Measurements from ENCODE around the gene DKK3.

DKK3 gene

GRCh38 chr11:11923828-11924227 lies 84.6 kb downstream of the DKK3 start:
- TF ChIP-seq EZH2 (IDR thresholded peaks at IDR 0.05; ENCODE audit: borderline replicate concordance, low read depth, low read length, severe bottlenecking) (no peak), CTCF (IDR thresholded peaks at IDR 0.05; ENCODE audit: borderline replicate concordance, extremely low read depth, low read length, poor library complexity, severe bottlenecking) (no peak)
- H3K4me1 ChIP-seq (ENCODE audit: insufficient read depth, low read length): no peaks in the 10 kb centered on the region
- no peak for DNase-seq
- no peak overlapping the region for H3K4me2 ChIP-seq (ENCODE audit: insufficient read depth, low read length)
- H3K79me2 ChIP-seq (ENCODE audit: insufficient read depth, low read length): no peaks in the 10 kb centered on the region
- H3K27ac ChIP-seq (ENCODE audit: low read length): no peak overlapping the region
- no peak overlapping the region for H2AFZ ChIP-seq (ENCODE audit: low read depth, low read length)
- no peak for ATAC-seq (ENCODE audit: insufficient read depth, low read depth)
- H4K20me1 ChIP-seq (ENCODE audit: insufficient read depth, low read length): no peaks in the 10 kb centered on the region
- peaks cover 25% of the 10 kb centered on the region; the same call in 1 of the 2 replicates for H3K36me3 ChIP-seq (ENCODE audit: insufficient read depth, low read length)
- H3K9me3 ChIP-seq (ENCODE audit: insufficient read depth, low read length, severe bottlenecking): no peaks in the 10 kb centered on the region
- no peaks in the 10 kb centered on the region for H3K27me3 ChIP-seq (ENCODE audit: insufficient read depth, low read length, poor library complexity)
- H3K4me3 ChIP-seq (ENCODE audit: low read depth in 1 of 2, low read length in 2 of 2): no peak overlapping the region
- no peak overlapping the region for H3K9ac ChIP-seq (ENCODE audit: low read depth, low read length)

GRCh38 chr11:11916981-11917399 lies 91.4 kb downstream of the DKK3 start:
- Histone ChIP-seq H3K27ac (ENCODE audit: low read length) (no peak overlapping the region), H3K36me3 (ENCODE audit: insufficient read depth, low read length) (peaks cover 18% of the 10 kb centered on the region; the same call in 1 of the 2 replicates), H3K79me2 (ENCODE audit: insufficient read depth, low read length) (no peaks in the 10 kb centered on the region), H3K4me2 (ENCODE audit: insufficient read depth, low read length) (no peak overlapping the region), H2AFZ (ENCODE audit: low read depth, low read length) (no peak overlapping the region), H3K9ac (ENCODE audit: low read depth, low read length) (no peak overlapping the region), H3K4me1 (ENCODE audit: insufficient read depth, low read length) (no peaks in the 10 kb centered on the region), H3K27me3 (ENCODE audit: insufficient read depth, low read length, poor library complexity) (no peaks in the 10 kb centered on the region), H3K4me3 (ENCODE audit: low read depth in 1 of 2, low read length in 2 of 2) (no peak overlapping the region), H4K20me1 (ENCODE audit: insufficient read depth, low read length) (no peaks in the 10 kb centered on the region), H3K9me3 (ENCODE audit: insufficient read depth, low read length, severe bottlenecking) (no peaks in the 10 kb centered on the region)
- ATAC-seq (ENCODE audit: insufficient read depth, low read depth) (no peak), DNase-seq (no peak)
- no peak for TF ChIP-seq CTCF (IDR thresholded peaks at IDR 0.05; ENCODE audit: borderline replicate concordance, extremely low read depth, low read length, poor library complexity, severe bottlenecking)
- TF ChIP-seq EZH2 (IDR thresholded peaks at IDR 0.05; ENCODE audit: borderline replicate concordance, low read depth, low read length, severe bottlenecking): no peak

- Histone ChIP-seq H4K20me1 (ENCODE audit: insufficient read depth, low read length) (no peaks in the 10 kb centered on the region), H3K9ac (ENCODE audit: low read depth, low read length) (no peak overlapping the region), H3K4me3 (ENCODE audit: low read depth in 1 of 2, low read length in 2 of 2) (no peak overlapping the region), H2AFZ (ENCODE audit: low read depth, low read length) (no peak overlapping the region), H3K27me3 (ENCODE audit: insufficient read depth, low read length, poor library complexity) (no peaks in the 10 kb centered on the region), H3K9me3 (ENCODE audit: insufficient read depth, low read length, severe bottlenecking) (no peaks in the 10 kb centered on the region), H3K4me2 (ENCODE audit: insufficient read depth, low read length) (no peak overlapping the region), H3K79me2 (ENCODE audit: insufficient read depth, low read length) (no peaks in the 10 kb centered on the region), H3K4me1 (ENCODE audit: insufficient read depth, low read length) (no peaks in the 10 kb centered on the region), H3K36me3 (ENCODE audit: insufficient read depth, low read length) (peaks cover 24% of the 10 kb centered on the region; the same call in 1 of the 2 replicates), H3K27ac (ENCODE audit: low read length) (no peak overlapping the region)
- TF ChIP-seq CTCF (IDR thresholded peaks at IDR 0.05; ENCODE audit: borderline replicate concordance, extremely low read depth, low read length, poor library complexity, severe bottlenecking): no peak
- TF ChIP-seq EZH2 (IDR thresholded peaks at IDR 0.05; ENCODE audit: borderline replicate concordance, low read depth, low read length, severe bottlenecking): no peak
- no peak for ATAC-seq (ENCODE audit: insufficient read depth, low read depth)
- no peak for DNase-seq
These were observed 92.8 kb downstream of the DKK3 start for GRCh38 chr11:11915625-11916024.

GRCh38 chr11:11913395-11913794 lies 95.0 kb downstream of the DKK3 start:
- ATAC-seq (ENCODE audit: insufficient read depth, low read depth): no peak
- no peaks in the 10 kb centered on the region for H3K4me1 ChIP-seq (ENCODE audit: insufficient read depth, low read length)

More at GRCh38 chr11:11913395-11913794, 95.0 kb downstream of the DKK3 start:
- no peaks in the 10 kb centered on the region for H3K79me2 ChIP-seq (ENCODE audit: insufficient read depth, low read length)
- no peak overlapping the region for H2AFZ ChIP-seq (ENCODE audit: low read depth, low read length)
- no peak overlapping the region for H3K4me3 ChIP-seq (ENCODE audit: low read depth in 1 of 2, low read length in 2 of 2)
- no peak overlapping the region for H3K27ac ChIP-seq (ENCODE audit: low read length)
- no peak for DNase-seq
- peaks cover 29% of the 10 kb centered on the region for H3K36me3 ChIP-seq (ENCODE audit: insufficient read depth, low read length)
- no peak for TF ChIP-seq EZH2 (IDR thresholded peaks at IDR 0.05; ENCODE audit: borderline replicate concordance, low read depth, low read length, severe bottlenecking)
- TF ChIP-seq CTCF (IDR thresholded peaks at IDR 0.05; ENCODE audit: borderline replicate concordance, extremely low read depth, low read length, poor library complexity, severe bottlenecking): no peak
- no peaks in the 10 kb centered on the region for H3K27me3 ChIP-seq (ENCODE audit: insufficient read depth, low read length, poor library complexity)
- H4K20me1 ChIP-seq (ENCODE audit: insufficient read depth, low read length): no peaks in the 10 kb centered on the region
- no peaks in the 10 kb centered on the region for H3K9me3 ChIP-seq (ENCODE audit: insufficient read depth, low read length, severe bottlenecking)
- H3K9ac ChIP-seq (ENCODE audit: low read depth, low read length): no peak overlapping the region
- no peak overlapping the region for H3K4me2 ChIP-seq (ENCODE audit: insufficient read depth, low read length)
